ENCODE results near the gene BACE1. TPM values are rescaled to one million over a fixed set of nuclear protein-coding genes. Genes with fewer than 3 reads are reported as not detected.

Gene BACE1
- total RNA-seq, 3 donors from 2014 or later = 0.37 to 1.0 (median 0.48) TPM

DNA sequence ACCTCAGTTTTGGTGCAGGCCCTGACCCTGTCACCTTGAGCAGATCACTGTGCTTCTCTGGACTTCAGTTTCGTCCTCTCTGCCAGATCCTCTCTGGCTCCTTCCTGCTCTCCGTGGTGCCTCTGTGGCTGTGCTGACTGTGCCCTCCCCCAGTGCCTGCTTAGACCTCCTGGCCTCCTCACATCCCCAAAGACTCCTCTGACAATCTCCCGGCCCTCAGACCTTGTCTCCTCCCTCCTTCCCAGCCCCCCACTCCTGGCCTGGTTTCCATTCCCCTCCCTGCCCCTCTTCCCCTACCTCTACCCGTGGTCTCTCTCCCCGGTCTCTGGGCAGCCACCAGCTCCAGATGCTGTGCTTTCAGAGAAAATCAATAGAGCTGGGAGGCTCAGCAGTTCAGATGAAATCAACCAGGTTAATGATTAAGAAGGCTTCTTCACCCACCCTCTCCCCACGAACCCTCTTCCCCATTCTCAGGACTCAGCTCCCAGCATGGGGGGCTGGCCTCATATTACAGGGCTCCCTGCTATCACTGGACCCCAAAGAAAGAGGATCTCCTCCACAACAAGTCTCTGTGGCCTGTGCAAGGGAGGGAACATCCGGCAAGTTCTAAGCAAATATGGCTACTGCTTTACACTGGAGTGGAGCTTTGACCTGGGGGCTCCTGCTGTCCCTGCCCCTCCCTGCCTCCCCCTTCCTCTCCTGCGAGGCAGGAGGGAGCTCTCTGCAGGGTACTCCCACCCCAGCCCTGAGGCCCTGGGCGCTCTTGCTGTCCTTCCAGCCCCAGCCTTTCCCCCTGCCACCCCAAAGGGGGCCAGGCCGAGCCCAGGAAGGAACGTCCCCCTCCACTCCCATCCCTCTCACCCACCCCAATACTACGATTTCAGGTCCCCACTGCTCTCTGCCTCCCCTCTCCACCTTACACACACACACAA is 16.4 kb downstream of the BACE1 start:
- H3K4me3 Mint-ChIP-seq = no peak overlapping the region
- ATAC-seq = no peak
- no peaks in the 10 kb centered on the region for H3K4me1 Mint-ChIP-seq (ENCODE audit: low read depth)
- H3K27me3 Mint-ChIP-seq (ENCODE audit: low read depth) = no peaks in the 10 kb centered on the region
- H3K36me3 Mint-ChIP-seq (ENCODE audit: insufficient read depth) = no peaks in the 10 kb centered on the region
- no peaks in the 10 kb centered on the region for H3K9me3 Mint-ChIP-seq
- no peak for DNase-seq

DNA sequence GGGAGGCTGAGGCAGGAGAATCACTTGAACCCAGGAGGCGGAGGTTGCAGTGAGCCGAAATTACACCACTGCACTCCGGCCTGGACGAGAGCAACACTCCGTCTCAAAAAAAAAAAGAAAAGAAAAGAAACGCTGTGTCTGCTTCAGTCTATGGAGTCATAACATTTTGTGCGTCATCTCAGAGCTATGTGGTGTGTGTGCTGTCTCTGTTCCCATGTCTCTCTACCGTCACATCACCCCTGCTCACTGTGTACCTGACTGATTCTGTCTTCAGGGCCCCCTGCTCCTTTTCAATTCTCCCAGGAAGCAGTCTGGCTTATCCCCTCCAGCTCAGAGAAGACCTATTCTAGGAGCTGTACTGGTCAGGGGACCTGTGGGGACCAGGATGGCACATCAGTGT is 17.9 kb downstream of the BACE1 start:
- ATAC-seq = no peak
- H3K4me3 Mint-ChIP-seq = no peak overlapping the region
- H3K4me1 Mint-ChIP-seq (ENCODE audit: low read depth) = no peaks in the 10 kb centered on the region
- no peaks in the 10 kb centered on the region for H3K9me3 Mint-ChIP-seq
- no peaks in the 10 kb centered on the region for H3K36me3 Mint-ChIP-seq (ENCODE audit: insufficient read depth)
- H3K27me3 Mint-ChIP-seq (ENCODE audit: low read depth) = no peaks in the 10 kb centered on the region
- DNase-seq = no peak

DNA sequence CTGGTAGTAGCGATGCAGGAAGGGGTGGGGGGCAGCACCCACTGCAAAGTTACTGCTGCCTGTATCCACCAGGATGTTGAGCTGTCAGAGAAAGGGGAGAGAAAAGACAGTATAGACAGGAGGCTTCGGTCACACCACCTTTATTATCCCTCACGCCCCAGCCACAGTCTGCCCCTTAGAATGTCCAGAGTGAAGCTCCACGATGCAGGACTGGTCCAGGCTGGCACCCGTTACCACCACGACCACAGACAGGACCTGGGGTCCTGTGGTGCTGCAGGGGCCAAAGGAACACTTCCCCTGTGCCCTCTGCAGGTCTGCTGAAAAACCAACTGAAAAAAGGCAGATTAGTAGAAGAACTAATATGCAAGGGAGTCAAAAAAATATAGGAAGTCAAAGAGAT is 19.2 kb downstream of the BACE1 start:
- DNase-seq = no peak
- no peaks in the 10 kb centered on the region for H3K4me1 Mint-ChIP-seq (ENCODE audit: low read depth)
- ATAC-seq = no peak
- no peaks in the 10 kb centered on the region for H3K36me3 Mint-ChIP-seq (ENCODE audit: insufficient read depth)
- H3K9me3 Mint-ChIP-seq = no peaks in the 10 kb centered on the region
- no peak overlapping the region for H3K4me3 Mint-ChIP-seq
- H3K27me3 Mint-ChIP-seq (ENCODE audit: low read depth) = no peaks in the 10 kb centered on the region

DNA sequence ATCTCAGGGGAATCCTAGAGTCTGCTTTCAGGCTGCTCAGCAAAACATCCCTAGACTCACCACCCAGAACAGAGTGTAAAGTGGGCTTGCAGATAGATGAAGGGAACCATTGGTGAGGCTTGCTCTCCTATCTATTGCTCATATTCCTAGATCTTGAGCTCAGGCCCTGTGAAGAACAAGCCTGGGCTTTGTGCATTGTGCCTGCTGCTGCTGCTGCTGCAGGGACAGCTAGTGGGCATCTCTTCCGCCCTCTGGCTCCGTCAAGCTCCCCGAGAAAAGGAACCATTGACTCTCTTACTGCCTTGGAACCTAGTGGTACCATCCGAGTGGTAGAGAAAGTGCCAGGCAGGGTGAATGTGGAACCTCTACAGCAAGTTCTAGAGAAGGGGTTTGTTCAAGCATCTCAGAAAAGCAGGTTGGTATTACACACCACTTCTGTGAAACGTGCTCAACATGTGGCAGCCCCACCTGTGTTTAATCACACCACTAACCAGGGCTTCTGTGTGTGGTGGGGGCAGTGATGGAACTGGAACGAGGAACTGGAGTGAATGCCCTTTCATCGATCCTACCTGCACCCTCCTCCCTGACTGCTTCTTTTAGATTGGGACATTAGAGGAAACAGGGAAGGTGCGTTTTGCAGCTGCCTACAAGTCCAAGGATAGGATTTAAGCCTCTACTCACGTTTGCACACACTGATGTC is 20.5 kb downstream of the BACE1 start:
- H3K9me3 Mint-ChIP-seq = no peaks in the 10 kb centered on the region
- H3K27me3 Mint-ChIP-seq (ENCODE audit: low read depth) = no peaks in the 10 kb centered on the region
- H3K36me3 Mint-ChIP-seq (ENCODE audit: insufficient read depth) = peaks cover 6% of the 10 kb centered on the region
- H3K4me1 Mint-ChIP-seq (ENCODE audit: low read depth) = no peaks in the 10 kb centered on the region
- DNase-seq = no peak
- no peak for ATAC-seq
- H3K4me3 Mint-ChIP-seq = no peak overlapping the region

DNA sequence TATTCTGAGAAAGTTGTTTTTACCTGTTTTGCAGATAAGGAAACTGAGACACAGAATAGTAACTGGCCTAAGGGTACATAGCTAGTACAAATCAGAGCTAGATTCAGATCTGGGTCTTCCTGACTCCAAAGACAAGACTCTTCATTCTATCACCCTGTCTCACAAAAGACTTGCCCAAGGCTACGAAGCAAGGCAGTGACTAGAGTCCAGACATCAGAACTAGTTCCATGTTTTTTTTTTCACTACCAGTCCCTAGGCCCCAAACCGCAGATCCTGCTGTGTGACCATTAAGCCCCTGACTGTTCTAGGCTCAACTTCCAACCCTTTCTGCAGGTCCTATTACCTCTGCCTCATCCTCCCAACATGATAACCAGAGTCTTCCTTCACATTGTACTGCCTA is 23.4 kb downstream of the BACE1 start:
- Mint-ChIP-seq H3K4me1 (ENCODE audit: low read depth) (no peaks in the 10 kb centered on the region), H3K36me3 (ENCODE audit: insufficient read depth) (peaks cover 18% of the 10 kb centered on the region), H3K9me3 (no peaks in the 10 kb centered on the region), H3K27me3 (ENCODE audit: low read depth) (no peaks in the 10 kb centered on the region), H3K4me3 (no peak overlapping the region)
- DNase-seq = no peak
- ATAC-seq = no peak

DNA sequence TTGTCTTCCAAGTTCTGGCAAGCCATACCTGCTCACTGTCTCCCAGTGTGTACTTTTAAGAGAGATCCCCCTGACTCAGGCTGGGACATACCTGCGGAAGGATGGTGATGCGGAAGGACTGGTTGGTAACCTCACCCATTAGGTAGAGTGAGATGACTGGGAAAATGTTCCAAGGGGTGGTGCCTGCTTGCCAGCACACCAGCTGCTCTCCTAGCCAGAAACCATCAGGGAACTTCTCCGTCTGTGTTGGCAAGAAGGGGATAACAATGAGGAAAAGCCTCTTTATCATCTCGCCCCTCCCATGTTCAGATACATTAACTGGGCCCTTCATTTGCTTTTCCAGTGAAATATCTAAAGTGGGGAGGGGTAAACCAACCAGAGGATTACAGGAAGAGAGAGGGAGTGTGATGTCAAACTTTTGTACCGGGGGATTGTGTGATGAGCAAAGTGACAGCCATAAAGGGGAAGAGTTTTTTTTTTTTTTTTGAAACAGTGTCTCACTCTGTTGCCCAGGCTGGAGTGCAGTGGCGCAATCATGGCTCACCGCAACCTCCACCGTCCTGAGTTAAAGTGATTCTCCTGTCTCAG is 25.2 kb downstream of the BACE1 start, which contains the start of gene BACE1-AS:
Gene BACE1-AS (plus strand): TSS at position 538 of the 588 bp plus-strand sequence.
- Mint-ChIP-seq H3K27me3 (ENCODE audit: low read depth) (no peaks in the 10 kb centered on the region), H3K4me3 (no peak within 1 kb of the TSS), H3K36me3 (ENCODE audit: insufficient read depth) (peaks cover 26% of the 10 kb centered on the region), H3K4me1 (ENCODE audit: low read depth) (peaks cover 6% of the 10 kb centered on the region), H3K9me3 (no peaks in the 10 kb centered on the region)
- DNase-seq = no peak
- no peak for ATAC-seq

DNA sequence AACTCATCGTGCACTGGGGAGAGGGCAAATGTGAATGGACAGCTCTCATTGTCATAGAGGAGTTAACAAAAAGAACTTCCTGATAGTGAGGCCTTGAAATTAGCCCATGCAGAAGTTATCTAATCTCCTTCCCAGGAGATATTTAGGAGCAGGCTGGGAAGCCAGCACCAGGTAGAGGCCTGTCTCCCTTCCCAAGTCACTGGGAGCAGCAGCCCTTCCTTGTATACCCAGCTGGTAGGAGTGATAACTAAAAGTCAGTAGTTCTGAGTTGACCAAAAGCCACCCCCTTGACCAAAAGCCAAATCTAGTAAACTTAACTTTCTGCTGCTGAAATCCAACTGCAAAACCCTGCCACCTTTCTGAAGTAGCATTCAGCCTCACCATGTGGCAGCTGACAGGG is 26.3 kb downstream of the BACE1 start:
- Mint-ChIP-seq H3K4me3 (no peak overlapping the region), H3K27me3 (ENCODE audit: low read depth) (no peaks in the 10 kb centered on the region), H3K9me3 (no peaks in the 10 kb centered on the region), H3K4me1 (ENCODE audit: low read depth) (peaks cover 6% of the 10 kb centered on the region), H3K36me3 (ENCODE audit: insufficient read depth) (peaks cover 34% of the 10 kb centered on the region)
- DNase-seq = no peak
- no peak for ATAC-seq

DNA sequence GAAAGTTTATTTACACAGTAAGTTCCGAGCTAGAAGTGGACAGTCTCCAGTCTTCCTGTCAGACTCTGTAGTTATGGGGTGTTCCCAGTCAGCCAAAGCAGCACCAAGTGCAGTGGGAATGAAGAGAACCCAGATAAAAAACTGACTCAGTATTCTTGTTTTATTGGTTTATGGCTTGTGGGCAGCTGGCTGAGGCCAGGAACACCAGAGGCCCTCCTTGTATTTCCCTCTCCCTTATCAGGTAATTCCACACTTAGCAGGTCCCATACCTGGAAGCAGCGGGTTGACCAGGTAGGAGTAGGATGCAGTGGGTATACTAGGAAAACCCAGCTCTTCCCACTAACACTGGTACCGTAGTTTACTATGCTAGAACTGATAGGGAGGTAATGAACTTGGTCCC is 28.4 kb downstream of the BACE1 start:
- no peak for ATAC-seq
- peaks cover 8% of the 10 kb centered on the region for H3K4me1 Mint-ChIP-seq (ENCODE audit: low read depth)
- H3K27me3 Mint-ChIP-seq (ENCODE audit: low read depth) = no peaks in the 10 kb centered on the region
- no peaks in the 10 kb centered on the region for H3K9me3 Mint-ChIP-seq
- H3K4me3 Mint-ChIP-seq = no peak overlapping the region
- no peak for DNase-seq
- peaks cover 39% of the 10 kb centered on the region for H3K36me3 Mint-ChIP-seq (ENCODE audit: insufficient read depth)

DNA sequence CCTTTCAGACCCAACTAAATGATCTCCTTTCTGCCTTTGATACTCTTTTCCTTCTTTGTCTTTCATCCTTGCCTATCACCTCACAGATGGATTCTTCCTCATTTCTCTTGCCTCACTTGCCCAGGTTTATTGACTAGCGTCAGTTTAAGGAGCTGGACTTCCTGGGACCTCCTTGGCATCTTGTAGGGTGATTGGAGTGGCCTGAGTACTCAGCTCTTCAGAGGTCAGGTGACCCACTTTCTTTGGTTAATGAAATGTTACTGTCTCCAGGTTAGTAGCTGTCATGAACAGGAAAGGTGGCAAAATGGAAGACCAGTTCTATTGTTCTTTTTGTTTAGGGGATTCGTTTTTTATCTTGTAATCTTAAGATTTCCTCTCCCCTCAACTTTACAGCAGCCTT is 29.5 kb downstream of the BACE1 start:
- ATAC-seq = no peak
- H3K27me3 Mint-ChIP-seq (ENCODE audit: low read depth) = no peaks in the 10 kb centered on the region
- no peak overlapping the region for H3K4me3 Mint-ChIP-seq
- no peak for DNase-seq
- peaks cover 17% of the 10 kb centered on the region for H3K4me1 Mint-ChIP-seq (ENCODE audit: low read depth)
- H3K9me3 Mint-ChIP-seq = no peaks in the 10 kb centered on the region
- H3K36me3 Mint-ChIP-seq (ENCODE audit: insufficient read depth) = peaks cover 49% of the 10 kb centered on the region

DNA sequence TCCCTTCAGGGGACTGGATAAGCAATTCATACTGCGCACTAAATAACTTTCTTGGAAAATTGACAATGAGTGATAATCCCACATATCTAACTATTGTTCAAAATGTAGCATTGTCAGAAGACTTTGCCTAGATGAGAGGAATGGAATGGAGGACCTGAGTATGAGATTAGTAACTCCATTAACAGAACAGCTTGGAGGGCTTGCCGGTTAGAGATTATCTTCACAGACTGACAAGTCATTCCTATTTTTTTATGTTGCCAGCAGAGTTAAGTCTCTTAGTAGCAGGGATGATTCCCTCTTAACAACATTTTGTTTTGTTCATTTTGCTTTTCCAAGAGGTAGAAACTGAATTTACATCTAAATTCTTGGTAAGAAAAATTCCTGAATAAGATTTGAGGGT is 32.0 kb downstream of the BACE1 start:
- no peaks in the 10 kb centered on the region for H3K9me3 Mint-ChIP-seq
- ATAC-seq (no peak), DNase-seq (no peak)
- H3K27me3 Mint-ChIP-seq (ENCODE audit: low read depth) = no peaks in the 10 kb centered on the region
- H3K36me3 Mint-ChIP-seq (ENCODE audit: insufficient read depth) = peaks cover 39% of the 10 kb centered on the region
- peaks cover 39% of the 10 kb centered on the region for H3K4me1 Mint-ChIP-seq (ENCODE audit: low read depth)
- H3K4me3 Mint-ChIP-seq = no peak overlapping the region

DNA sequence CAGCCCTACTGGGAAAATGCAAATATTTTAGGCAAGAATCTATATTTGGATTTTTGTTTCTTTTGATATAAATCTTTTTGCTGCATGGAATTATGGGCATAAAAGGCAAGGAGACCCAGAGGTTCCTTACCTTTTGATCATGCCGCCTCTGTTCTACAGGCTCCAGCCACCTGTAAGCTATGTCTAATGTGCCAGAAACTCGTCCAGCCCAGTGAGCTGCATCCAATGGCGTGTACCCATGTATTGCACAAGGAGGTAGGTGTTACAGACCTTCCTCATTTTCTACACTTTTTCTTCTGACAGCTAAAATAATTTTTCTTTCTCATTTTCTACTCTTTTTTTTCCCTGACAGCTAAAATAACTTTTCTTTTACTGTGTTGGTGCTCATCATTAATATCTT is 33.1 kb downstream of the BACE1 start:
- ATAC-seq = no peak
- Mint-ChIP-seq H3K4me1 (ENCODE audit: low read depth) (peaks cover 46% of the 10 kb centered on the region), H3K4me3 (no peak overlapping the region), H3K36me3 (ENCODE audit: insufficient read depth) (peaks cover 37% of the 10 kb centered on the region), H3K27me3 (ENCODE audit: low read depth) (no peaks in the 10 kb centered on the region), H3K9me3 (no peaks in the 10 kb centered on the region)
- DNase-seq = no peak

DNA sequence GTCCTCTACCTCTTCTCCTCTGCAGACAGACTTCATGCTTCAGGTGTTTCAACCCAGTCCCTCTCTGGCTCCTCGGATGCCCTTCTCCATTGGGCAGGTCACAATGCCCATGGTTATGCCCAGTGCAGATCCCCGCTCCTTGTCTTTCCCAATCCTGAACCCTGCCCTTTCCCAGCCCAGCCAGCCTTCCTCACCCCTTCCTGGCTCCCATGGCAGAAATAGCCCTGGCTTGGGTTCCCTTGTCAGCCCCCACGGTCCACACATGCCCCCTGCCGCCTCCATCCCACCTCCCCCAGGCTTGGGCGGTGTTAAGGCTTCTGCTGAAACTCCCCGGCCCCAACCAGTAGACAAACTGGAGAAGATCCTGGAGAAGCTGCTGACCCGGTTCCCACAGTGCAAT is 34.2 kb downstream of the BACE1 start:
- Mint-ChIP-seq H3K27me3 (ENCODE audit: low read depth) (no peaks in the 10 kb centered on the region), H3K9me3 (no peaks in the 10 kb centered on the region), H3K36me3 (ENCODE audit: insufficient read depth) (peaks cover 37% of the 10 kb centered on the region), H3K4me3 (no peak overlapping the region), H3K4me1 (ENCODE audit: low read depth) (peaks cover 44% of the 10 kb centered on the region)
- ATAC-seq (no peak), DNase-seq (no peak)

DNA sequence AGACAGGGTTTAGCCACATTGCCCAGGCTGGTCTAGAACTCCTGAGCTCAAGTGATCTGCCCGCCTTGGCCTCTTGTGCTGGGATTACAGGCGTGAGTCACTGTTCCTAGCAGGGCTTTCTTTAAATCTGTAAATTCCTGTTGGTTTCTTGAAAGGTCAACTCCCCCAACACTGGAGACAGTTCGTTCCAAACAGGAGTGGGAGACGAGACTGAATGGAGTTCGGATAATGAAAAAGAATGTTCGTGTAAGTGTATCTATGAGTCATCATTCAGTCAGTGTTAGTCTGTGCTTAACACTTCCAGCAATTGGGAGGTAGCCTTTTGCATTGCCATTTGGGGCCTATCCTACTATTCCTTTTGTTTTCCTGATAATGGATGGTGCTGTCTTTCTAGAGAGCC is 34.9 kb downstream of the BACE1 start:
- peak overlapping the region; percentile 64 for H3K4me3 Mint-ChIP-seq
- DNase-seq (no peak), ATAC-seq (no peak)
- no peaks in the 10 kb centered on the region for H3K9me3 Mint-ChIP-seq
- H3K4me1 Mint-ChIP-seq (ENCODE audit: low read depth) = peaks cover 40% of the 10 kb centered on the region
- H3K36me3 Mint-ChIP-seq (ENCODE audit: insufficient read depth) = peaks cover 30% of the 10 kb centered on the region
- no peaks in the 10 kb centered on the region for H3K27me3 Mint-ChIP-seq (ENCODE audit: low read depth)

DNA sequence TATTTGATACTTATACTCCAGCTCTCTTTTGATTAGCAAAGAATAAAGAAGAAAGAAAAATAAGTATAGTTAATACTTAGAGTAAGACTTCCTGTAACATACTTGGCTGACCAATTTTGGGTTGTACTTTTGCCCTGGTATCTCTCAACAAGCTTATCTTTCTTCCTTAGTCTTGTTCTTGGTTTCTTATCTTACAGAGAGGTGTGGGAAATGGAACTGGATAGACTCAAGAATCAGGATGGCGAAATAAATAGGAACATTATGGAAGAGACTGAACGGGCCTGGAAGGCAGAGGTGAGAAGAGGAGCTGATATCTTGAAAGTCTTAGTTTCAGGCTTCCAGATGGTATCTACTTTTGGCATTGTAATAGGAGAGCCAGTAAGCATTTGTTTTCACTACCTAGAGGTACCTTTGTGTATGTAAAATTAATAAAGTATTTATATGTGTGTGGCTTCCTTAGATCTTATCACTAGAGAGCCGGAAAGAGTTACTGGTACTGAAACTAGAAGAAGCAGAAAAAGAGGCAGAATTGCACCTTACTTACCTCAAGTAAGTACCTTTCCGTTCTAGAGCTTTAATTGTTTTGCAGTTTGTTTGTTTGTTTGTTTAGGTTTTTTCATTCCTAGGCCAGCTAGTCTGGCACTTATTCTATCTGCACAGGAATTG is 36.2 kb downstream of the BACE1 start:
- no peaks in the 10 kb centered on the region for H3K9me3 Mint-ChIP-seq
- peak overlapping the region; percentile 64 for H3K4me3 Mint-ChIP-seq
- no peak for DNase-seq
- no peaks in the 10 kb centered on the region for H3K27me3 Mint-ChIP-seq (ENCODE audit: low read depth)
- no peak for ATAC-seq
- peaks cover 52% of the 10 kb centered on the region for H3K4me1 Mint-ChIP-seq (ENCODE audit: low read depth)
- peaks cover 27% of the 10 kb centered on the region for H3K36me3 Mint-ChIP-seq (ENCODE audit: insufficient read depth)
